NAMALWA (cell line): Measurements from ENCODE around the gene SOX2.

Experiments used
- DNase-seq: peaks from one replicate; pipeline ENCODE4 v3.0.0-alpha.2; 2015; ENCODE audit warnings: low spot score

SOX2 gene

DNA sequence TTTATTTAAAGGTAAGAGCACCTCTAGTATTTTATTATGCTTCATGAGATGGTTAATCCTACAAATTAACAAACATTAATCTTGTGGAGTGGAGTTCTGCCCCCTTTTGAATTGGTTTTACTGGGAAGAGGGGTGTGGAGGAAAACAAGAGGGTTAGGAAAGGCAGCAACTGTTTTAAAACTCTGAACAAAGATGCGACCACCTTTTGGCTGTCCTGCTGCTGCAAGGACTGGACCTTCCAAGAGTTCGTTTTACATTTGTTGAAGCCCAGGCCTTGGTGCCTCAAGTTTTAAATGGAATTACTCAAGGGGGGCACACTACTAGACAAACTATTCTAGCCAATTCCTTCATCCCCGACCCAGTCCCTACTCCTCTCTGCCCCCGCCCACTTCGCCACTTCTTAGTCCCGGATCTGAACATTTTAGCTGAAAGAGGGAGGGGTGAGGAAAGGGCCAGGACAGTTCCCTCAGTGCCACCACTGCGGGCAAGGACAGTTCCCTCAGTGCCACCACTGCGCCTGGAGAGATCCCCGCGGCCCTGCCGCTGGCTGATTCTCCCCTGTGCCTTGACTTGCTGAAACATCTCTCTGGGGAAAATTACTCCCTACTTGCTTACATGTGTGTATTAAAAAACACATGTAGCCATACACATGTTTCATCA lies 11.2 kb downstream of the SOX2 start:
- DNase-seq, result no peak

GRCh38 chr3:181723625-181724191 lies 12.0 kb downstream of the SOX2 start:
- no peak for DNase-seq

GRCh38 chr3:181724192-181724965 lies 12.7 kb downstream of the SOX2 start:
- no peak for DNase-seq

DNA sequence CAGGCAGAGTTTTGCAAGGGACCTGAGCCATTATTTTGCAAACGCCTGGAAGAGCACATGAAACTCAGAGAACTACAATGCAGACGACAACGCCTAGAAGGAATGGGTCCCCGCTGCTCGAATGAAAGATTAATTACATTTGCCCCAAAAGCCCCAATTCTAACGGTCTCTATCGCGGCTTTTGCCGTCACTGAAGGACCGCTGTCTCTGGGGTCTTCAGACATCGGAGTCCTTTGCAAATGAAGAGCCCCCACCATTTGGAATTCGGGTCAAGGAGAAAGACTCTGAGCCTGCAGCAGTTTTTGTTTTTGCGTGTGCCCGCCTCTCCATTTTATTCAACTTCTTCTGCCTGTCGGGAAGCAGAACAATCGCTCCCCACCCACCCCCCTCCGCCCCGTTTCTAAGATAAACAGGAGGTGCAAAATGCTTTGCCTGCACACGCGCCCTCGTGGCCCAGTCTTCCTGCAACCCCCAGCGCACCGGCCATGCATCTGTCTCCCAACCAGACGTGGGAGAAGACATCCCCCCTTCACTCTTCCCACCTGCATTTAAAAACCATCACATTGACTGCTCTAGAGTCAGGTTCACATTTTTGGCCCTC lies 13.5 kb downstream of the SOX2 start:
- no peak for DNase-seq

DNA sequence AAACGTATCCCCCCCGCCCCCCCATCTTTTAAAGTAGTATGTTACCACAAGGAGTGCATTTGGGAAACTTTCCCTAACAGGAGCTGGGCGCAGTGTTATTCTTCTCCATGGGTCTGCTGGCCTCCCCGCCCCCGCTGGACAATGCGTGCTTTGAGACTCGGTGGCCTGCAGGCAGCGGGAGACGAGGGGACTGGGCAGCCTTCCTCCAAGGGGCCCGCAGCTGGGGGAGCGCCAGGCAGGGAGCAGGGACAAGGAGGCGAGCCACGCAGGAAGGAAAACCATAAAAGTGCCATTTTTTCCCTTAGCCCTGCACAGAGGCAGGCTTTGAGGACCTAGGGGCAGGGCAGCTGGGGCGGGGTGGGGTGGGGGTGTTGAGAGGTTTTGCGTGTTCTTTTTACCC lies 14.1 kb downstream of the SOX2 start:
- DNase-seq, result no peak

DNA sequence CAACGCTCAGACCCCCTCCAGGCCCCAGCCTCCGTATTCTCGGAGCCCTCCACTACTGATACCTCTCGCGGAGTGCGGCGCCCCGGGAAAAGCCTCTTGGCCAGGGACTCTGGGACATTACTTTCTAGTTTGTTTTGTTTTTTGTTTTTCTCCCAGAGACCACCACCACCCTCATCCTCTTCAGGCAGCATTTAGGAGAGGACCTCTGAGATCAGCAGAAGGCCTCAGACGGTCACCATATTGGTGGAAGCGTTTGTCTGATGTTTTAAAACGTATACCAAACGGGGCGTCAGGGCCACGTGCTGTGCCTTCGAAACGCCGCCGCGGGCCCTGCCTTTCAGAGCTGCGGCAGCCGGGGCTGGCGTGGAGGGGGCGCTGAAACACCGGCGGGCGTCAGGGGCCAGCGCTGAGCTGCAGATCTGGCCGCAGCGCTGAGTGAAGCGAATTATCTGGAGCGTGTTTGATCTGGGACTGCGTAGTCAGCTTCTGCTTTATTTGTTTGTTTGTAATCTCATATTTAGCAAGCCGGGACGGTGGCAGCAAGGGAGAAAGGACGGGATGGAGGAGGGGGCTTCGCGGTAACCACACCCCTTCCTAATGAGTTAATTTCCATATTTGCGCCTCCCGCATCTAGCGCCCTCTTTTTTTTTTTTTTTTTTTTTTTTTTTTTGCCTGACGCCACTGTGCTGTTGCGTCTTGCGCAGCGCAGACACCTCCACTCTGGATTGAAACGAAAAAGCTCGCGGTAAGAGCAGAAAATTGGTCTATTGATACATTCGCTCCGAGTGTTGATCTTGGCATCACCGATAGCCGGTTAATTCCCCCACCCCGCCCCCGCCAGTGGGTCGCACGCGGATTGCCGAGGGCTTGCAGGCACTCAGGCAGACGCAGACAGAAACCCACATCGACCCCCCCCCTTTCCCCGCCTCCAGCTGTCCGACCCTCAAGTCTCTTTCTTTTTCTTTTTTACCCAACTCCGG lies 14.9 kb downstream of the SOX2 start:
- DNase-seq, result no peak

- no peak for DNase-seq
Observed at GRCh38 chr3:181727341-181728032, 15.8 kb downstream of the SOX2 start.

GRCh38 chr3:181728470-181729340 lies 17.0 kb downstream of the SOX2 start:
- DNase-seq, result no peak

DNA sequence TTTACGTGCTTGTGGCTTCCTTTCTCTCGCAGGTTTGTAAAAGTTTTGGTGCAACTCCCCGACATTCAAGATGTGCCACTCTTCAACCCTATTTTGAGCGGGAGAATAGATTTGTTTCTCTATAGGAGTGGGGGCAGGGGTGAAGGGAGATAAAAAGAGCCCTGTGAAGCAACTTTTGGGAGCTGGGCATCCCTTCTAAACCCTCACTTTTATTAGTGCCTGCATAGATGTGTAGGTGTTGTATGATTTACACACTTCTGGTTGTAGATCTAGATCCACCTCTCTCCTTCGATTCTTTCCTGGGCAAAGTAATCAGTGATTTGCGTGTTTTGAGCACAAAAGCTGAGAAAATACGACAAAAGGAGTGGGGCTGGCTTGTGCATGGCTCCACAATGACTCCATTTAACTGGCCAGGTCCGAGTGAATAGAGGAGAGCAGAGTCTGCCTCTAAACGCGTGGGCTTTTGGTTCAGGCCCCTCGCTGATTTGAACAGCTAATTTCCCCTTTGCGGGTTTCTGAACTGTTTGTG lies 17.7 kb downstream of the SOX2 start:
- no peak for DNase-seq

GRCh38 chr3:181730316-181730715 lies 18.6 kb downstream of the SOX2 start:
- DNase-seq, result no peak

GRCh38 chr3:181730934-181731333 lies 19.2 kb downstream of the SOX2 start:
- DNase-seq, result no peak

GRCh38 chr3:181735911-181736310 lies 24.2 kb downstream of the SOX2 start:
- DNase-seq, result no peak

DNA sequence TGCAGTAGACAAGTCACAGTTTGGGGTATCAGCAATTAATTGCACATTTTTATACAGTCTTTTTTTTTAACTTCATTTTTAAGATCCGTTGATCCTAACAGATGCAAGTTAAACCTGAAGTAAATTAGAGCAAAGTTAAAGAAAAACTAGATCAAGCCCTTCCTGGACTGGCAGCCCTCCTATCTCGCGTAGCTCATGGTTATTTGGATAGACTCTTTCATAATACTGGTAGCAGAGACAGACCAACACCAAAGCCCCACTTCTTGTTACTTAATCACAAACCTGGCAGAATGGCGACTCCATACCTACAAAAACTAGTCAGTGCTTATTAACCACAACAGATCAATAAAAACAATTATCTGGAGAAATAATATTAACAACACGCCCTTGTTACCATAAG lies 26.8 kb downstream of the SOX2 start:
- no peak for DNase-seq

DNA sequence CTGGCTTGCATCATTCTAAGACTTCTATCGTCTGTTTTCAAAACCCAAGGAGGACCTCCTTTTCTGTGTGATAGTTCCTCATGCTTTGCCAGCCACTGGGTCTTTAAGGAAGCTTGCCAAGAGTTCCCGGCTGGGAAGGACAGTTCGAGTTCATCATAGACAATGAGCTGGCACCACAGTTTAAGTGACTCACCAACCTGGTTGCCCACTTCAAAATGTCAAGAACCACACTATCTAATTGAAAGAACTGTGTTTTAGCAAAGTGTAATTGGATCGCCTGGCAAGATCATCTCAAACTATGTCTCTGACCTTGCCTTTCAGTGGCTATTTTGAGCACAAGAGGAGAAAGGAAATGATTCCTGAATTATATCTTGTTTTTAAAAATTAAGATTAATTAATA lies 27.9 kb downstream of the SOX2 start:
- no peak for DNase-seq

DNA sequence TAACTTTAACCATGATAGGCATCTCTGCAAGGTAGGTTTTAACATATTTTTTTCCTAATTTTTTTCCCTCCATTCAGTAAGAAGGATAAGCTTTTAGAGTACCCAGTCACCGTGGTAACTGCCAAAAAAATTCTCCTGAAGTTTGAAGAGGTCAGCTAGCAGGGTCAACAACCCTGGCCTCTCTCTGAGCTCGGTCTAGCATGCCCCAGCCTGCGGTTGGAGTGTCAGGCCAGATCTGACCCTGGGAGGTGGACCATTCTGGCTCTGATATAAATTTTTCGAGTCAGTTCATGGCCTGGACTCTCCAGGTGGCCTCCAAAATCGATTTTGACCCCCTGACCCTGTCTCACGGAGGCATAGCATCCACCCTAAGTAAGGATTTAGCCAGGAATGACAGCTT lies 29.7 kb downstream of the SOX2 start:
- no peak for DNase-seq

DNA sequence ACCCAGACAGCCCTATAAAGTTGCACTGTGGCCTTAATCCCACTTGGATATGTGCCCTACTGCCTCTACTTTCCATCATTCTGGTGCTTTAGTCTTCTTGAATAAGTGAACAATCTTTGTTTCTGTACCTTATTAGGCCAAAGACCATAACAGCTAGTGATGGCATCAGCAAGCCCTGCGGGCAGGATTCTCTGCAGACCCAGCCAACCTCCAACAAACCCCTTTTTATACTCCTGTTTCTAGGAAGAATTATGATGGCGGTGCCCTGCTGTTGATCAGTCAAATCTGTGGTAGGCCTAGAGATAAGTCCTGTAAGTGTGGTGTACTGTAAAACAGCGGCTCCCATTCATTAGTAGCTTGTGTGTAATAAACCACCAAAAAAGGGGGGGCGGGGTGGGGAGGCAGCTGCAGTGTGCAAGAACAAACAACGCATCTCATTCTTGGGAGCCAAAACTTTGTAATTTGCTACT lies 40.5 kb downstream of the SOX2 start:
- DNase-seq, result no peak

DNA sequence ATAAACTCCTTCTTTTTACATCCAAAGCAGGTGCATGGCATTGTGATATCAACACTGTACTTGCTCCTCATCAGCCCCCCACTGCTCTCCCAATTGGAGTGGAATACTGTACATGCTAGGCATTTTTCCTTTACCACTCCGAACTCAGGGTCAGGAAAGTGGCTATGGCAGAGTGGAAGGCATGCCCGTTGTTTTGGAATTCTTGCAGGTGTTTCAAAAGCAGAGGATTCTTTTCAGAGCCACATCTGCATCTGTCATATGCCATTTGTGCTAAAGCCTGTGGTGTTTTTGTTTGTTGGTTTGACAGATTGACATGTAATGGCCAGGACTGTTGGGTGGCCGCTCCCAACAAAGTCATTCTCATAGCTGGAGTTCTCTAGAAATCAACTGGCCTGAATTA lies 41.7 kb downstream of the SOX2 start:
- no peak for DNase-seq

GRCh38 chr3:181755959-181756358 lies 44.2 kb downstream of the SOX2 start:
- DNase-seq, result no peak

GRCh38 chr3:181756645-181757297 lies 45.0 kb downstream of the SOX2 start:
- no peak for DNase-seq
